H1 (cell line): ENCODE data around the gene DHDDS. TPM values are rescaled to one million over a fixed set of nuclear protein-coding genes. Genes with fewer than 3 reads are reported as not detected.
"Not testable (repeated sequence)": the region's sequence is repeated elsewhere in the genome, so short reads cannot be mapped to it uniquely, and the experiment has no call there.

Experiments
- CTCF ChIA-PET: fragments of 300-600 bp; sonication (Branson Sonifier 250); formaldehyde crosslinking; loops from one replicate; lab custom pipeline; 2021; ENCODE audit not compliant: partially characterized antibody; lab: Charles Lee
- POLR2A ChIA-PET: fragments of 300-600 bp; sonication (Branson Sonifier 250); formaldehyde crosslinking; loops from one replicate; lab custom pipeline; 2021; ENCODE audit warnings: inconsistent platforms; ENCODE audit not compliant: partially characterized antibody; lab: Charles Lee
- DNase-seq, 2 experiments: peaks; one replicate each; pipeline versions ENCODE4 v3.0.0 to v3.0.0-alpha.2; 2010 to 2022; ENCODE audit warnings: low spot score in 2 of 2, low read depth in 1 of 2, mixed read lengths in 1 of 2
- FAIRE-seq: peaks from 2 replicates; lab custom pipeline; 2011; peaks lifted over from hg19 to GRCh38; lab: Jason Lieb, UNC
- H2AFZ ChIP-seq: 2 replicates; pipeline ENCODE4 v1.8.1; 2012; ENCODE audit warnings: low read length, inconsistent platforms
- H2AK5ac ChIP-seq: 2 replicates; pipeline ENCODE4 v1.6.1; 2013; ENCODE audit warnings: low read depth, low read length
- H2BK120ac ChIP-seq: replicated peaks from 2 replicates; pipeline ENCODE3; 2013; ENCODE audit warnings: low read depth, low read length, inconsistent platforms
- H2BK12ac ChIP-seq: 2 replicates; pipeline ENCODE4 v1.6.1; 2013; ENCODE audit warnings: low read depth, low read length
- H2BK15ac ChIP-seq: 2 replicates; pipeline ENCODE4 v1.6.1; 2013; ENCODE audit warnings: low read length
- H2BK20ac ChIP-seq: 2 replicates; pipeline ENCODE4 v1.6.1; 2013; ENCODE audit warnings: low read length
- H2BK5ac ChIP-seq: 2 replicates; pipeline ENCODE4 v1.6.1; 2013; ENCODE audit warnings: low read depth, low read length
- H3K14ac ChIP-seq: 2 replicates; pipeline ENCODE4 v1.6.1; 2013; ENCODE audit warnings: inconsistent platforms; ENCODE audit not compliant: insufficient read length
- H3K18ac ChIP-seq: 2 replicates; pipeline ENCODE4 v1.6.1; 2013; ENCODE audit warnings: low read length; ENCODE audit errors: extremely low read depth
- H3K23ac ChIP-seq: 2 replicates; pipeline ENCODE4 v1.6.1; 2013; ENCODE audit warnings: inconsistent platforms; ENCODE audit not compliant: insufficient read length
- H3K23me2 ChIP-seq: 2 replicates; pipeline ENCODE4 v1.6.1; 2013; ENCODE audit warnings: low read depth, low read length
- H3K27ac ChIP-seq: 2 replicates; pipeline ENCODE4 v1.6.1; 2011; ENCODE audit warnings: low read depth, low read length, inconsistent platforms
- H3K27me3 ChIP-seq, 4 experiments: replicated peaks in 1 of 4; 1 replicate in 1 of 4; 2 replicates in 3 of 4; pipeline versions ENCODE4 v1.6.1 to v1.8.1; 2011 to 2013; ENCODE audit warnings: low read length in 3 of 4, mild to moderate bottlenecking in 3 of 4, inconsistent platforms in 2 of 4, mixed read lengths in 2 of 4, moderate library complexity in 1 of 4; ENCODE audit not compliant: control insufficient read depth in 3 of 4, insufficient read depth in 3 of 4; ENCODE audit errors: extremely low read depth in 1 of 4
- H3K36me3 ChIP-seq, 4 experiments: 2 replicates each; pipeline versions ENCODE4 v1.6.1 to v1.8.1; 2011 to 2013; ENCODE audit warnings: mild to moderate bottlenecking in 4 of 4, low read length in 3 of 4, moderate library complexity in 2 of 4, control low read depth in 1 of 4, inconsistent platforms in 1 of 4; ENCODE audit not compliant: insufficient read depth in 4 of 4, control insufficient read depth in 2 of 4
- H3K4ac ChIP-seq: replicated peaks from 2 replicates; pipeline ENCODE3; 2013; ENCODE audit warnings: low read length, low read depth, mixed read lengths, inconsistent platforms; ENCODE audit not compliant: insufficient read length
- H3K4me1 ChIP-seq, 4 experiments: replicated peaks in 1 of 4; 1 replicate in 1 of 4; 2 replicates in 3 of 4; pipeline versions ENCODE4 v1.6.1 to v1.8.1; 2011 to 2013; ENCODE audit warnings: low read length in 3 of 4, inconsistent platforms in 2 of 4, mixed read lengths in 1 of 4; ENCODE audit not compliant: insufficient read depth in 4 of 4, control insufficient read depth in 3 of 4
- H3K4me2 ChIP-seq, 2 experiments: 2 replicates each; pipeline versions ENCODE4 v1.6.1 to v1.8.1; 2011 to 2013; ENCODE audit warnings: low read depth in 2 of 2, low read length in 2 of 2, control low read depth in 1 of 2, inconsistent platforms in 1 of 2, mild to moderate bottlenecking in 1 of 2; ENCODE audit not compliant: insufficient read depth in 1 of 2
- H3K4me3 ChIP-seq, 4 experiments: fragments of 200-600, 300-600 bp in 1 of 4; sonication (generic), shearing (Covaris generic), sonication (Bioruptor Twin) in 1 of 4; 2 replicates each; pipeline versions ENCODE4 v1.5.1 to v1.8.1; 2011 to 2016; ENCODE audit warnings: low read length in 4 of 4, low read depth in 3 of 4, control low read depth in 2 of 4, inconsistent platforms in 2 of 4, mild to moderate bottlenecking in 2 of 4, mixed read lengths in 1 of 4, moderate library complexity in 1 of 4; ENCODE audit not compliant: insufficient read depth in 2 of 4; ENCODE audit errors: extremely low read depth in 1 of 4
- H3K56ac ChIP-seq: replicated peaks from 2 replicates; pipeline ENCODE3; 2013; ENCODE audit warnings: low read depth, mild to moderate bottlenecking, mixed read lengths, low read length, inconsistent platforms; ENCODE audit not compliant: insufficient read length
- H3K79me1 ChIP-seq: 2 replicates; pipeline ENCODE4 v1.6.1; 2013; ENCODE audit warnings: low read depth, low read length, control low read depth
- H3K79me2 ChIP-seq, 2 experiments: 2 replicates each; pipeline versions ENCODE4 v1.6.1 to v1.8.1; 2012 to 2013; ENCODE audit warnings: low read length in 2 of 2, mild to moderate bottlenecking in 2 of 2, inconsistent platforms in 1 of 2; ENCODE audit not compliant: insufficient read depth in 2 of 2, control insufficient read depth in 1 of 2
- H3K9ac ChIP-seq, 4 experiments: replicated peaks in 1 of 4; 1 replicate in 1 of 4; 2 replicates in 3 of 4; pipeline versions ENCODE4 v1.6.1 to v1.8.1; 2011 to 2013; ENCODE audit warnings: low read depth in 3 of 4, low read length in 3 of 4, control low read depth in 2 of 4, mild to moderate bottlenecking in 2 of 4, moderate library complexity in 2 of 4, inconsistent platforms in 1 of 4; ENCODE audit errors: extremely low read depth in 1 of 4
- H3K9me3 ChIP-seq, 2 experiments: 2 replicates each; pipeline versions ENCODE4 v1.6.1 to v1.8.1; 2012 to 2013; ENCODE audit warnings: mild to moderate bottlenecking in 2 of 2, moderate library complexity in 2 of 2, control low read depth in 1 of 2, inconsistent platforms in 1 of 2, low read depth in 1 of 2, low read length in 1 of 2, mixed read lengths in 1 of 2; ENCODE audit not compliant: insufficient read depth in 2 of 2
- H4K20me1 ChIP-seq, 2 experiments: replicated peaks in 1 of 2; 2 replicates each; pipeline versions ENCODE3 to v1.8.1; 2011 to 2013; ENCODE audit warnings: inconsistent platforms in 2 of 2, low read length in 2 of 2, mild to moderate bottlenecking in 1 of 2; ENCODE audit not compliant: insufficient read depth in 2 of 2, control insufficient read depth in 1 of 2
- H4K5ac ChIP-seq: 2 replicates; pipeline ENCODE4 v1.6.1; 2013; ENCODE audit warnings: low read length, low read depth, mixed read lengths, inconsistent platforms; ENCODE audit not compliant: insufficient read length
- H4K8ac ChIP-seq: 2 replicates; pipeline ENCODE4 v1.8.0; 2013; ENCODE audit warnings: mild to moderate bottlenecking, moderate library complexity, low read length, inconsistent platforms; ENCODE audit not compliant: insufficient read depth; ENCODE audit errors: extremely low read depth
- H4K91ac ChIP-seq: replicated peaks from 2 replicates; pipeline ENCODE3; 2013; ENCODE audit warnings: low read length, mixed read lengths, inconsistent platforms; ENCODE audit not compliant: insufficient read length
- WGBS, 2 experiments: shearing (Covaris generic) in 1 of 2; methylation state at CpG; one replicate each; pipeline versions ENCODE4 v1.1.6 to v1.1.7; 2013 to 2015; ENCODE audit warnings: low lambda C conversion rate in 2 of 2, mixed read lengths in 2 of 2, inconsistent platforms in 1 of 2, low coverage in 1 of 2, missing lambda C conversion rate in 1 of 2; ENCODE audit not compliant: insufficient replicate concordance in 2 of 2, insufficient coverage in 1 of 2, insufficient read length in 1 of 2; ENCODE audit errors: extremely low coverage in 1 of 2, missing lambda C conversion rate in 1 of 2; 5-methylcytosine and 5-hydroxymethylcytosine counted together
- polyA plus RNA-seq, 7 experiments: library from polyadenylated mRNA; depleted of rRNA in 3 of 7; stranded (reverse) in 5 of 7; unstranded in 2 of 7; fragments of >200 nt in 5 of 7; fragments of 200-250 nt in 2 of 7; gene quantifications; 1 replicate in 5 of 7; 2 replicates in 1 of 7; 4 replicates in 1 of 7; pipeline versions ENCODE4 v1.2.1 to v1.2.3, GENCODE V29; 2011 to 2013; ENCODE audit warnings: missing spikeins in 2 of 7, mixed read lengths in 2 of 7
- total RNA-seq: library from RNA; stranded (reverse); fragmentation: NEBNext Ultra II Directional; extraction: Animal tissue kit (Norgen Biotek cat#: 25700); gene quantifications from 2 replicates; pipeline ENCODE4 v1.2.1, GENCODE V29; 2021

Gene DHDDS
- total and polyA plus RNA-seq, 2 of the 8 experiments (the other 6 are each of a cell fraction or from before 2014, with no cell fraction given), result 28.3 to 44.6 TPM

DNA sequence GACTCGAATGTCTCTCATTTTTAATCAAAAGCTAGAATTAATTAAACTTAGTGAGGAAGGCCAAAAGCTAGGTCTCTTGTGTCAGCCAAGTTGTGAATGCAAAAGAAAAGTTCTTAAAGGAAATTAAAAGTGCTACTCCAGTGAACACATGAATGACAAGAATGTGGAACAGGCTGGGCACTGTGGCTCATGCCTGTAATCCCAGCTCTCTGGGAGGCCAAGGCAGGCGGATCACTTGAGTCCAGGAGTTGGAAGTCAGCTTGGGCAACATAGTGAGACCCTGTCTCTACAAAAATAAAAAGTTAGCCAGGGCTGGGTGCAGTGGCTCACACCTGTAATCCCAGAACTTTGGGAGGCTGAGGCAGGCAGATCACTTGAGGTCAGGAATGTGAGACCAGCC is 78.6 kb downstream of the DHDDS start:
- not testable (repeated sequence) for H4K5ac ChIP-seq, H3K4me2 ChIP-seq, H2AK5ac ChIP-seq, H3K79me2 ChIP-seq, H3K23me2 ChIP-seq, H3K4ac ChIP-seq, H3K23ac ChIP-seq, H3K4me1 ChIP-seq, H2BK15ac ChIP-seq, H3K56ac ChIP-seq, FAIRE-seq, H3K4me3 ChIP-seq, H2BK20ac ChIP-seq, H3K27ac ChIP-seq, H2AFZ ChIP-seq, H3K14ac ChIP-seq, H3K9me3 ChIP-seq, H4K91ac ChIP-seq, H2BK120ac ChIP-seq, H3K18ac ChIP-seq, H2BK12ac ChIP-seq, H3K27me3 ChIP-seq, H3K36me3 ChIP-seq, H3K9ac ChIP-seq, H3K79me1 ChIP-seq, DNase-seq, H4K8ac ChIP-seq, H4K20me1 ChIP-seq, H2BK5ac ChIP-seq
- 82% methylated on average over 2 of the region's 2 CpGs; no CpG with 5 or more reads in 1 of the 2 experiments for WGBS, 2 experiments
- CTCF ChIA-PET, result interaction anchor here (0.6 to 1.3 kb wide), 2 partner anchors 15 to 495 kb away, joined by 3 to 4 read pairs; no protein-coding TSS in a partner anchor
- POLR2A ChIA-PET, result interaction anchor here (0.7 to 1.7 kb wide), 5 partner anchors 9 to 81 kb away, joined by 3 to 10 read pairs (median 3); no protein-coding TSS in a partner anchor

- not testable (repeated sequence) for H2AK5ac ChIP-seq, H3K9ac ChIP-seq, H2BK12ac ChIP-seq, H3K79me2 ChIP-seq, H3K4ac ChIP-seq, H3K27me3 ChIP-seq, H3K56ac ChIP-seq, H4K91ac ChIP-seq, H3K14ac ChIP-seq, H3K4me1 ChIP-seq, H3K23me2 ChIP-seq, H4K20me1 ChIP-seq, H2BK120ac ChIP-seq, H2BK15ac ChIP-seq, H3K27ac ChIP-seq, H3K36me3 ChIP-seq, H3K79me1 ChIP-seq, H3K18ac ChIP-seq, H2BK5ac ChIP-seq, H3K9me3 ChIP-seq, DNase-seq, H4K5ac ChIP-seq, H2BK20ac ChIP-seq, FAIRE-seq, H3K4me3 ChIP-seq, H4K8ac ChIP-seq, H2AFZ ChIP-seq, H3K23ac ChIP-seq, H3K4me2 ChIP-seq
- ChIA-PET CTCF (interaction anchor here (1.5 to 3.0 kb wide), 2 partner anchors 12 to 15 kb away, joined by 4 to 19 read pairs; no protein-coding TSS in a partner anchor), POLR2A (interaction anchor here (0.6 to 1.2 kb wide), 2 partner anchors 15 to 85 kb away, joined by 3 to 4 read pairs; no protein-coding TSS in a partner anchor)
- 94% methylated on average over 4 of the region's 4 CpGs; no CpG with 5 or more reads in 1 of the 2 experiments for WGBS, 2 experiments
Measured at GRCh38 chr1:26515836-26516235, 83.7 kb downstream of the DHDDS start.
